Forelimb muscle (tissue), 1 donor: ENCODE results near the gene PODXL. TPM values are rescaled to one million over a fixed set of nuclear protein-coding genes. Genes with fewer than 3 reads are reported as not detected.

Experiments
- DNase-seq: peaks from one replicate; pipeline ENCODE4 v3.0.0-alpha.2; 2013; ENCODE audit warnings: low read depth
- polyA plus RNA-seq: library from polyadenylated mRNA; unstranded; fragments of 120-200 nt; gene quantifications from one replicate; pipeline ENCODE4 v1.2.1, GENCODE V29; 2013; ENCODE audit not compliant: insufficient read length

PODXL gene
- polyA plus RNA-seq, 1 donor = 75.3 TPM

- no peak for DNase-seq
Measured at GRCh38 chr7:131454498-131454897, 101.9 kb downstream of the PODXL start.

Other genes with a start within 250 kb of the PODXL start
- gene MKLN1, start 228.8 kb downstream of the PODXL start, polyA plus RNA-seq = 21.6 TPM